Measurements from ENCODE around the gene ADD3. TPM values are rescaled to one million over a fixed set of nuclear protein-coding genes. Genes with fewer than 3 reads are reported as not detected.

The ADD3 gene
- total and polyA plus RNA-seq, 2 experiments from 2014 or later: 83.2 to 216 TPM

- Histone ChIP-seq H3K4me2 (no peak overlapping the region), H3K9me2 (replicated peaks; ENCODE audit: insufficient read depth) (no peaks in the 10 kb centered on the region), H3K79me2 (no peaks in the 10 kb centered on the region), H3K27me3 (peaks cover 19% of the 10 kb centered on the region), H3K36me3 (replicated peaks; ENCODE audit: insufficient read depth, low read depth) (no peaks in the 10 kb centered on the region), H3K4me1 (ENCODE audit: insufficient read depth) (peaks cover 4% of the 10 kb centered on the region), H3K4me3 (no peak overlapping the region), H4K20me1 (ENCODE audit: insufficient read depth, poor library complexity, severe bottlenecking) (no peaks in the 10 kb centered on the region), H2AFZ (no peak overlapping the region), H3K27ac (no peak overlapping the region), H3K9me3 (ENCODE audit: low read depth) (no peaks in the 10 kb centered on the region)
- 82% methylated on average over 6 of the region's 6 CpGs for WGBS (ENCODE audit: low lambda C conversion rate, missing lambda C conversion rate)
- no peak for DNase-seq (ENCODE audit: low spot score)
- TF ChIP-seq CTCF (IDR thresholded peaks at IDR 0.05; ENCODE audit: poor library complexity) (no peak), EZH2 (IDR thresholded peaks at IDR 0.05; ENCODE audit: borderline replicate concordance) (no peak), EZH2phosphoT487 (IDR thresholded peaks at IDR 0.05; ENCODE audit: low read depth, severe bottlenecking, unreplicated experiment) (no peak)
Measured at GRCh38 chr10:110165239-110165638, 157.5 kb downstream of the ADD3 start.

DNA sequence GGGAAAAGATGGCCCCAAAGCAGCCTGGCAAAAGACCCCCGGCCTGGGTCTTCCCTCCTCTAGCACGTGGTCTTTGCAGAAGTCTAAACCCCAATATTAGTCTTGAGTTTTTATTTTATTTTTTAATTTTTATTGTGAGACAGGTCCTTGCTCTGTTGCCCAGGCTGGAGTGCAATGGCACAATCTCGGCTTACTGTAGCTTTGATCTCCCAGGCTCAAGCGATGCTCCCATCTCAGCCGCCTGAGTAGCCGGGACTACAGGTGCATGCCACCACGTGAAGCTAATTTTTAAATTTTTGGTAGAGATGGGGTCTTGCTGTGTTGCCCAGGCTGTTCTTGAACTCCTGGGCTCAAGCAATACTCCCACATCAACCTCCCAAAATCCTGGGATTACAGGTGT lies 159.4 kb downstream of the ADD3 start:
- H3K4me3 ChIP-seq: no peak overlapping the region
- H3K36me3 ChIP-seq (replicated peaks; ENCODE audit: insufficient read depth, low read depth): no peaks in the 10 kb centered on the region
- DNase-seq (ENCODE audit: low spot score): no peak
- H3K27ac ChIP-seq: no peak overlapping the region
- no peaks in the 10 kb centered on the region for H3K9me2 ChIP-seq (replicated peaks; ENCODE audit: insufficient read depth)
- TF ChIP-seq EZH2phosphoT487 (IDR thresholded peaks at IDR 0.05; ENCODE audit: low read depth, severe bottlenecking, unreplicated experiment) (no peak), CTCF (IDR thresholded peaks at IDR 0.05; ENCODE audit: poor library complexity) (no peak), EZH2 (IDR thresholded peaks at IDR 0.05; ENCODE audit: borderline replicate concordance) (no peak)
- no peak overlapping the region for H3K4me2 ChIP-seq
- 86% methylated on average over 7 of the region's 7 CpGs for WGBS (ENCODE audit: low lambda C conversion rate, missing lambda C conversion rate)
- peaks cover 19% of the 10 kb centered on the region for H3K27me3 ChIP-seq
- no peaks in the 10 kb centered on the region for H3K79me2 ChIP-seq
- no peaks in the 10 kb centered on the region for H4K20me1 ChIP-seq (ENCODE audit: insufficient read depth, poor library complexity, severe bottlenecking)
- H3K4me1 ChIP-seq (ENCODE audit: insufficient read depth): peaks cover 9% of the 10 kb centered on the region
- no peaks in the 10 kb centered on the region for H3K9me3 ChIP-seq (ENCODE audit: low read depth)
- no peak overlapping the region for H2AFZ ChIP-seq

DNA sequence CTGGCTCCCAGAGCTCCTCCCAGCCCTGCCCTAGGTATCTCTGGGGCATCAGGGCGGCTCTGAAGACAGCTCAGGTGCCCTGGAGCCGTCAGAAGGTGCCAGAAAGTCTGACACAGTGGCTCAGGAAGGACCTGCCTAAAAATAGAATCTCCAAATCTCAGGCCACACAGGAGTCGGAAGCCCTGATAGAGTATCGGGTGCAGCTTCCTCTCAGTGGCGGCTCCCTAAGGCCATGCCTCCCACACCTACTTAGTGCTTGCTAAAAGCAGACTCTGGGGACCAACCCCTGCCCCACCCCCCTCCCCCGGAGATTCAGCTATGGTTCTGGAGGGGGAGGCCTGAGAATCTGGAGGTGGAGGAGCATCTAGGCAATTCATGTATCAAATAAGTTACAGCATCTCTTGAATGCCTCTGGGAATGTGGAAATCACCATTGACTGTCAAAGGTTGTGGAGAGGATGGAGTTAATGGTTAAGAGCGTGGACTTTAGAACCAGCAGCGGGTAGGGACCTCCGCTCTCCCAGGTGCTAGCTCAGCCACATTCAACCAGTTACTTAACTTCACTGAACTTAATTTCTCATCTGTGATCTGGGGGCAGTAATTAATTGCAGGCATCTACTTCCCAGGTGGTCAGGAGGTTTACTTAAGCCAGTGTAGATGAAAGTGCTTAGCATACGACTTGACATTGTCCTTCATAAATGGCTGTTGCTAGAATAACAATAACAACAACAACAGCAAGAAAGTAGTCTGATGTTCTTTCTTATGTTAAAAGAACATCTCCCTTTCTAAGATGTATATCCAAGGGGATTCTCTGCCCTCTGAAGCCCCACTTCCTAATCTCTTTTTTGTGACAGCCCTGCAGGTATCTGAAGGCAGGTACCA lies 161.1 kb downstream of the ADD3 start:
- Histone ChIP-seq H3K36me3 (replicated peaks; ENCODE audit: insufficient read depth, low read depth) (no peaks in the 10 kb centered on the region), H2AFZ (no peak overlapping the region), H4K20me1 (ENCODE audit: insufficient read depth, poor library complexity, severe bottlenecking) (no peaks in the 10 kb centered on the region), H3K4me2 (peak overlapping the region; percentile 23), H3K27me3 (peaks cover 19% of the 10 kb centered on the region), H3K9me2 (replicated peaks; ENCODE audit: insufficient read depth) (no peaks in the 10 kb centered on the region), H3K4me3 (no peak overlapping the region), H3K27ac (no peak overlapping the region), H3K79me2 (no peaks in the 10 kb centered on the region), H3K9me3 (ENCODE audit: low read depth) (no peaks in the 10 kb centered on the region), H3K4me1 (ENCODE audit: insufficient read depth) (peaks cover 9% of the 10 kb centered on the region)
- TF ChIP-seq EZH2 (IDR thresholded peaks at IDR 0.05; ENCODE audit: borderline replicate concordance) (no peak), EZH2phosphoT487 (IDR thresholded peaks at IDR 0.05; ENCODE audit: low read depth, severe bottlenecking, unreplicated experiment) (no peak), CTCF (IDR thresholded peaks at IDR 0.05; ENCODE audit: poor library complexity) (no peak)
- 10% methylated on average over 10 of the region's 10 CpGs for WGBS (ENCODE audit: low lambda C conversion rate, missing lambda C conversion rate)
- peak; percentile 53 for DNase-seq (ENCODE audit: low spot score)

Measured in hepatocyte (in vitro differentiated cells).